Measurements from ENCODE around the gene CUL5. TPM values are rescaled to one million over a fixed set of nuclear protein-coding genes. Genes with fewer than 3 reads are reported as not detected.

The CUL5 gene
- total RNA-seq (2014; rRNA removed; shearing (Covaris generic)) = 22.9 and 26.2 TPM in 2 replicates
- polyA plus RNA-seq (2015; cell fraction: cytosol; rRNA removed) = 16.2 and 19.2 TPM in 2 replicates
- 20.6 and 21.9 TPM in 2 replicates for polyA plus RNA-seq (2015; cell fraction: nucleus; rRNA removed)

- DNase-seq (ENCODE audit: low read depth) = peak; percentile 81
Observed at GRCh38 chr11:108008656-108009496, at the start of gene CUL5. CUL5 (plus strand) TSS chr11:108008898; CDS start chr11:108009349, 451 bp downstream.

DNA sequence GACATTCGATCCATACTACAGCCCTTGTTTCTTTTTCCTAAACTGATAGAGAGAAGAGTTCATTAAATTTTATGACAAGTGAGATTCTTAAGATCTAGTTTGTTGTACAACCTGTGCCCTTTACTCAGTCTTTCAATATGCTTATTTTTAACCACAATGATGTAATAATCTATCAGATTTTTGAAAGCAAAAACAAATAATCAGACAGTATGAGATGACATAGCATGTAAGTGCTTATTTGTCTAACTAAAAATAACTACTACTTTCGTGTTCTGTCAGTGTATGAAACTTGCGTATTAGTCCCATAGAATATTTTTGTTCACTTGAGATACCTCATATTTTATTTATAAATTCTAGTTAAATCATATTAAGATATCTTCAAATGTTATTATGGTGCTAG is 47.2 kb upstream of the CUL5 start:
- no peak for DNase-seq (ENCODE audit: low read depth)

DNA sequence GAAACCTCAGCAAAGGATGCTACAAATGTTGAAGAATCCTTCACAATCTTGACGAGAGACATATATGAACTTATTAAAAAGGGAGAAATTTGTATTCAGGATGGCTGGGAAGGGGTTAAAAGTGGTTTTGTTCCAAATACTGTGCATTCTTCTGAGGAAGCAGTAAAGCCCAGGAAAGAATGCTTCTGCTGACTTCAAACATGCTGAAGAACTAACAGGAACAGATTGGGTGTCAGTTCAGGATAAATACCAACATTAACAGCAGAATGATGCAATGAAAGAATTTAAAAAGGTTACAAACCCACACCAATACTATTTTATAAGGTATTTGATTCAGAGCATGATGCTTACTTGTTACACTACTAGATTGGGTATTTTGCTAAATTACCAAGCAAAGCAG is 46.5 kb upstream of the CUL5 start:
- DNase-seq (ENCODE audit: low read depth) = no peak

DNA sequence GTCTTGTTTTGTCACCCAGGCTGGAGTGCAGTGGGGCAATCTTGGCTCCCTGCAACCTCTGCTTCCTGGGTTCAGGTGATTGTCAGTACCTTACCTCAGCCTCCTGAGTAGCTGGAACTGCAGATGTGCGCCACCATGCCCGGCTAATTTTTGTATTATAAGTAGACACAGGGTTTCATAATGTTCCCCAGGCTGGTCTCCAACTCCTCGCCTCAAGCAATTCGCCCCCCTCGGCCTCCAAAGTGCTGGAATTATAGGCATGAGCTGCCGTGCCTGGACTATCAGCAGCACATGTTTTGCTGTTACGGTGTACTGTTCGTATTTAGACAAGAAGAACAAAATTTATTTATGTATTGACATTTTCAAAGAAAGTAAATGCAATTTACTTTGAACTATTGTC is 45.6 kb upstream of the CUL5 start:
- no peak for DNase-seq (ENCODE audit: low read depth)

DNA sequence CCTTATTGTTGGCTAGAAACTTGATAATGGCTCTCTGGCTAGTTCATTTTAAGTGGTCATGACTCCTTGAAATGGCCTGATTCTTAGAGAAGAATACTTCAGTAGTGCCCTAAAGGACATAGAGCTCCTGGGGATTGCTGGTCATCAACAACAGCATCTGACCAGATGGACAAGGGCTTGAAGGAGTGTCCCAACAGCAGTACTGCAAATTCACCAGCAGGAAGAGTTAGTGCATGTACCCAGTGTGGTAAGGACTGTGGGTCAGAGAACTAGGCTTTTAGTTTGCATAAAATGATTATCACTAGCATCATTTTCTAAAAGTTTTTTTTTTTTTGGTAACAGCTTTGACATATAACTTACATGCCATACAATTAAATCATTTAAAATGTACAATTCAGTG is 39.5 kb upstream of the CUL5 start:
- no peak for DNase-seq (ENCODE audit: low read depth)

DNA sequence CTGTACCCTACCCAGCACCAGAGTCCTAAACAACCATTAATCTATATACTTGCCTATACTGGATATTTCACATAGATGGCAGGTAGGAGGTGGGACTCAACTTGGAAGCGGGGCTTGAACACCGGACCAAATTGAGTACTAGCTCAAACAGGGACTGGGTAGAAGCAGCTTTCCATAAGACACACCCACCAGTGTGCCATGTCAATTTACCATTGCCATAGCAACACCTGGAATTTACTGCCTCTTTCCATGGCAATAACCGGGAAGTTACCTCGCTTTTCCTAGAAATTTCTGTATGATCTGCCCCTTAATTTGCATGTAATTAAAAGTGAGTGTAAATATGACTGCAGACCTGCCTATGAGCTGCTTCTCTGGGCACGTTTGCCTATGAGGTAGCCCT is 38.6 kb upstream of the CUL5 start:
- no peak for DNase-seq (ENCODE audit: low read depth)

- DNase-seq (ENCODE audit: low read depth) = no peak
Observed at GRCh38 chr11:107973641-107974040, 35.1 kb upstream of the CUL5 start.

DNA sequence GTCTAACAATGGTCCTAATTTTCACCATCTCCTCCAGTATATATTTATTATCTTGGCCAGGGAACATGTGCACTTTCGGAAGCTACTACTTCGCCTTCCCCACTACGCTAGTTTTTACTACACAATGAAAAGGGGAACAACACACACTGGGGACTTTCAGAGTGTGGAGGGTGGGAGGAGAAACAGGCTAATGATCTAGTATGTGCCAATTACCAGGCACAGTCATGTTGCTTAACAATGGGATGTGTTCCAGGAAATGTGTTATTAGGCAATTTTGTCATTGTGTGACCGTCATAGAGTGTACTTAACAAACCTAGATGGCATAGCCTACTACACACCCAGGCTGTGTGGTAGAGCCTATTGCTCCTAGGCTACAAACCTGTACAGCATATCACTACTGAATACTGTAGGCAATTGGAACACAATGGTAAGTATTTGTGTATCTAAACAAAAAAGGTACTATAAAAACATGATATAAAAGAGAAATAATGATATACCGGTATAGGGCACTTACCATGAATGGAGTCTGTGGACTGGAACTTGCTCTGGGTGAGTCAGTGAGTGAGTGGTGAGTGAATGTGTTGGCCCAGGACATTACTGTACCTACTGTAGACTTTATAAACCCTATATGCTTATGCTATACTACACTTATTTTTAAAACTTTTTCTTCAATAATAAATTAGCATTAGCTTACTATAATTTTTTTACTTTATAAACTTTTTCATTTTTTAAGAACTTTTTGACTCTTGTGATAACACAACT is 20.1 kb upstream of the CUL5 start:
- DNase-seq (ENCODE audit: low read depth) = no peak

GRCh38 chr11:107991868-107992414 is 16.8 kb upstream of the CUL5 start:
- DNase-seq (ENCODE audit: low read depth) = no peak

- no peak for DNase-seq (ENCODE audit: low read depth)
Observed at GRCh38 chr11:107996006-107996776, 12.5 kb upstream of the CUL5 start.

DNA sequence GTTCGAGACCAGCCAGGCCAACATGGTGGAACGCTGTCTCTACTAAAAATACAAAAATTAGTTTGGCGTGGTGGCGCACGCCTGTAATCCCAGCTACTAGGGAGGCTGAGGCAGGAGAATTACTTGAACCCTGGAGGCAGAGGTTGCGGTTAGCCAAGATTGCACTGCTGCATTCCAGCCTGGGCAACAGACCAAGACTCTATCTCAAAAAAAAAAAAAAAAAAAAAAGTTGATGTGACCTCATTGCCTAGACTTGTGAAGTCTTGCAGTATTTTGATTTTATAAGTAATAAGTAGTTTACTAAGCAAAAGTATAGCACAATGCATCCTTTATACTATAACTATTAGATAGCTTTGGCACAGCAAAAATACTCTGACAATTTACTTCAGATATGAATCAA is 9.9 kb upstream of the CUL5 start:
- peak; percentile 27 for DNase-seq (ENCODE audit: low read depth)

GRCh38 chr11:107999759-108000455 is 8.8 kb upstream of the CUL5 start:
- peak; percentile 59 for DNase-seq (ENCODE audit: low read depth)

DNA sequence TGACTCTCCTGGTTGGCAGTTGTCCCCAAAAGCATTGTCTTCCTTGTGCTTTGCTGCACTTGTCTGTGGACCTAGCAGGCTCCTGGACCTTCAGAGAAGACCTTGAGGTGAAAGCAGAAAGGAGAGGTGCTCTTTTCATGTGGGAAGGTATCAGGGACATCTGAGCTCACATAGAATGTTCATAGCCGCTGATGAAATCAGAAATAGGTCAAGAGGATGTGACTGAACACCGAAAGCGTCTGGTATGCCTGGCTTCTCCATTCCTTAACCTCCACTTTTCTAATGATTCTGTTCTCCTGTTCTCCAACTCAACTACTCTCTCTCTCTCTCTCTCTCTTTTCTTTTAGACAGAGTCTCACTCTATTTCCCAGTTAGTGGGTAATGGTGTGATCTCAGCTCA is 6.2 kb upstream of the CUL5 start:
- DNase-seq (ENCODE audit: low read depth) = no peak

GRCh38 chr11:108003623-108004022 is 5.1 kb upstream of the CUL5 start:
- DNase-seq (ENCODE audit: low read depth) = no peak

DNA sequence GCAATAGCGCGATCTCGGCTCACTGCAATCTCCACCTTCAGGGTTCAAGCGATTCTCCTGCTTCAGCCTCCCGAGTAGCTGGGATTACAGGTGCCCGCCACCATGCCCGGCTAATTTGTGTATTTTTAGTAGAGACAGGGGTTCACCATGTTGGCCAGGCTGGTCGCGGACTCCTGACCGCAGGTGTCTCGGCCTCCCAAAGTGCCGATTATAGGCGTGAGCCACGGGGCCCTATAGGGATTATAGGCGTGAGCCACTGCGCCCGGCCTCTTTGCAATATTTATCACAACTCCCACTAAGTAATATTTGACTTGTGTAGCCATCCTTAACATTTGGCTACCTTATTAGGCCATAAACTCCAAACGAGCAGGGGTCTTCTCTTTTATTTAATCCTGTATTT is 879 bp upstream of the CUL5 start:
- no peak for DNase-seq (ENCODE audit: low read depth)

DNA sequence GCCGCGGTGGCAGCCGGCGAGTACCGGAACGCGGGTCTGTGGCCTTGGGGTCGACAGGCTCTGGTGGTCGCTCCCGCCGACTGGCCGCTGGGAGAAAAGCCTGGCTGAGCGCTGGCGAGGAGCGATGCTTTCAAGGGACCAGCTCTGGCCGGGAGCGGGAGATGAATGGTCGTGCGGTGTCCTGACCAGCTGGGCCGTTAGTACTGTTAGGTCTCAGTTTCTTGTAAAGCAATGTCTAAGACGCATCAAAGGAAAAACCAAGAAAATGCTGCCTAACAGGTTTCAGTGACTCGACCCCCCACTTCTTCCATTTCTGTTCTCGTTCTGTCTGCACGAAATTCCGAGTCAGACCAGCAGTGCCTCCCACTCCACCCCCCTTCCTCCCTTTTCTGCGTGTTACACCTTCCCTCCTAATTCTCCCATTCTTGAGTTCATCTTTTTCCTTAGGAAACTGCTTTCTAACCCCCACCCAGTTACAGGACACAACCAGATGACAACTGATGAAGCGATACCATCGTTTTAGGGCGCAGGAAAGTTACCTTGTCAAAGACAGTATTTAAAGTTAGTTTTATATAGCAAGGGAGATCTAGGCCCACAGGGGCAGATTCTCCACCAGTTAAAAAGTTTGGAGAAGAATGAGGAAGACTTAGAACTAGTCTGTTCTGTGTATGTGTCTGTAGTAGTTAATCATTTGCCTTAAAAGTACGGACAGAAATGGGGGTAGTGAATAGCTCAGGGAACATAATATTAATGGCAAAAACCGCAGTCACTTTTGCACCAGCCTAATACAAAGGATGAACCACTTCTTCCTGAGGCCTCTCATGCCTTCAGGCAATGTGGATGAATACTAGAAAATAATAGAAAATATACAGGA is 1.0 kb downstream of the CUL5 start:
- DNase-seq (ENCODE audit: low read depth) = no peak

DNA sequence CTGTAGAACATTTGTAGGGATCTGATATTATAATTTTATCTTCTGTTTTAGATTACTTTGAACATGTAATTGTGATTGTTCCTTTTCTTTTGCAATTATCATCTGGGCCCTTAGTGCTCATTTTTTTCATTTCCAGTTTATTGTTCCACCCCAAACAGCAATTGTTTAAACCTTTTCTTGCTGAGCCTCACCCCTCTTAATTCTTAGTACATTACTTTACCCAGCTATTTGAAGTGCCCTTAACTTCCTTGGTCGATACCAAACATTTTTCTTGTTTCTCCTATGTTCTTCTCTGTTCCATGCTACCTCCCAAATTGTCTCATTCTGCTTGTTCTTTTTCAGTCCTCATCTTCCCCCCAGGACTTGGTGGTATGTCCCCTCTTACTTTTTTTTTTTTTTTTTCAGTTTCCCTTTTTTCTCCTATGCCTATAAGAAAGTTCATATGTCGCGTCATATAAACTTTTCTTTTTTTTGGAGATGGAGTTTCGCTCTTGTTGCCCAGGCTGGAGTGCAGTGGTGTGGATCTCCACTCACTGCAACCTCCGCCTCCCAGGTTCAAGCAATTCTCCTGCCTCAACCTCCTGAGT is 3.5 kb downstream of the CUL5 start:
- no peak for DNase-seq (ENCODE audit: low read depth)

DNA sequence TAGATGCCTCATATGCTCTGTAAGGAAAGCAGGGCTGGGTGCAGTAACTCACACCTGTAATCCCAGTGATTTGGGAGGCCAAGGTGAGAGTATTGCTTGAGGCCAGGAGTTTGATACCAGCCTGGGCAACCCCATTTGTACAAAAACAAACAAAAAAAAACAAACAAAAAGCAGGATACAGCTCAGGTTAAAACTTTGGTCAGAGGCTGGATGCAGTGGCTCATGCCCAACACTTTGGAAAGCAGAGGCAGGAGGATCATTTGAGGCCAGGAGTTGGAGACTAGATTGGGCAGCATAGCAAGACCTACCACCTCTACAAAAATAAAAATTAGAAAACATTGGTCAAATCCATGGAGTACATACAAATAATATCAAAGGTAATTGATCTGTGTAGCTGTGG is 7.9 kb downstream of the CUL5 start:
- no peak for DNase-seq (ENCODE audit: low read depth)

DNA sequence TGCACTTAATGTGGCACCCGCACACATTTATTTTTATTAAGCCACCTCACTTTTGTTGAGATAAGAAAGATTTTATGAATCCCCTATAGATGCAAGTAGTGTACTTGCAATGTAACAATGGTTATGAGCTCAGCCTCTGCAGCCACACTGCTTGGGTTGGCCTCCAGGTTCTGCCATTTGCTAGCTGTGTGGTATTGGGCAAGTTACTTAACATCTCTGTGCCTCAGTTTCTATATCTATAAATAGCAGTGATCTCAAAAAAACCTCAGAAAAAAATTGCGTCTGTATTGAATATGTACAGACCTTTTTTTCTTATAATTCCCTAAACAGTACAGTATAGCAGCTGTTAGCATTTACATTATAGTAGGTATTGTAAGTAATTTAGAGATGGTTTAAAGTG is 10.0 kb downstream of the CUL5 start:
- no peak for DNase-seq (ENCODE audit: low read depth)
